Fibroblast of skin of abdomen (primary cell): ENCODE data around the gene GALNT6.

Source experiments
- DNase-seq: peaks from one replicate; pipeline ENCODE4 v3.0.0-alpha.2; 2013

Gene GALNT6

GRCh38 chr12:51404627-51405026, 13.4 kb upstream of the GALNT6 start:
- DNase-seq = no peak

GRCh38 chr12:51403681-51404136, 12.5 kb upstream of the GALNT6 start:
- no peak for DNase-seq

GRCh38 chr12:51403159-51403558, 12.0 kb upstream of the GALNT6 start:
- no peak for DNase-seq

GRCh38 chr12:51401900-51402299, 10.7 kb upstream of the GALNT6 start:
- no peak for DNase-seq

- no peak for DNase-seq
These were observed 10.3 kb upstream of the GALNT6 start for GRCh38 chr12:51401486-51401885.

GRCh38 chr12:51401020-51401419, 9.8 kb upstream of the GALNT6 start:
- no peak for DNase-seq

GRCh38 chr12:51399891-51400290, 8.7 kb upstream of the GALNT6 start:
- no peak for DNase-seq

GRCh38 chr12:51397670-51398069, 6.5 kb upstream of the GALNT6 start:
- DNase-seq = no peak

- no peak for DNase-seq
These were observed 4.4 kb upstream of the GALNT6 start for GRCh38 chr12:51395283-51396230.

GRCh38 chr12:51393676-51394545, 2.7 kb upstream of the GALNT6 start:
- peak; percentile 96 for DNase-seq

- peak; percentile 57 for DNase-seq
These were observed 1.5 kb upstream of the GALNT6 start for GRCh38 chr12:51392556-51393237.

GRCh38 chr12:51390891-51391282, 319 bp downstream of the GALNT6 start:
- no peak for DNase-seq

- no peak for DNase-seq
These were observed 749 bp downstream of the GALNT6 start for GRCh38 chr12:51390457-51390856.

- DNase-seq = peak; percentile 61
These were observed 1.8 kb downstream of the GALNT6 start for GRCh38 chr12:51389302-51389999.

GRCh38 chr12:51388846-51389245, 2.4 kb downstream of the GALNT6 start:
- DNase-seq = no peak

- DNase-seq = peak; percentile 56
These were observed 3.0 kb downstream of the GALNT6 start for GRCh38 chr12:51388069-51388799.

- DNase-seq = no peak
These were observed 4.9 kb downstream of the GALNT6 start for GRCh38 chr12:51386351-51386750.

- no peak for DNase-seq
These were observed 7.8 kb downstream of the GALNT6 start for GRCh38 chr12:51383269-51383905.

- no peak for DNase-seq
These were observed 9.0 kb downstream of the GALNT6 start for GRCh38 chr12:51382173-51382572.

- peak; percentile 35 for DNase-seq
These were observed 9.8 kb downstream of the GALNT6 start for GRCh38 chr12:51381226-51382079.
